Ectodermal cell (in vitro differentiated cells): ENCODE data around the gene AQP12A.
"Not testable (repeated sequence)": the region's sequence is repeated elsewhere in the genome, so short reads cannot be mapped to it uniquely, and the experiment has no call there.

Source experiments
- H3K27ac ChIP-seq: 2 replicates; pipeline ENCODE4 v1.7.0; 2013; ENCODE audit warnings: mild to moderate bottlenecking, low read depth, low read length; ENCODE audit not compliant: insufficient read depth, poor library complexity, severe bottlenecking
- H3K27me3 ChIP-seq: 2 replicates; pipeline ENCODE4 v1.7.0; 2013; ENCODE audit warnings: mild to moderate bottlenecking, low read length; ENCODE audit not compliant: insufficient read depth, control insufficient read depth, poor library complexity, severe bottlenecking
- H3K36me3 ChIP-seq: one replicate; pipeline ENCODE4 v1.7.0; 2013; ENCODE audit warnings: low read length; ENCODE audit not compliant: control insufficient read depth, insufficient read depth
- H3K4me1 ChIP-seq: one replicate; pipeline ENCODE4 v1.7.0; 2013; ENCODE audit warnings: low read length; ENCODE audit not compliant: control insufficient read depth, insufficient read depth
- H3K4me3 ChIP-seq: 2 replicates; pipeline ENCODE4 v1.7.0; 2013; ENCODE audit warnings: low read depth, low read length, control low read depth; ENCODE audit not compliant: insufficient read depth
- H3K9me3 ChIP-seq: 2 replicates; pipeline ENCODE4 v1.7.0; 2013; ENCODE audit warnings: mild to moderate bottlenecking, low read length, moderate library complexity; ENCODE audit not compliant: control insufficient read depth
- WGBS, 2 experiments: methylation state at CpG; one replicate each; pipeline ENCODE4 v1.1.7; 2013; ENCODE audit warnings: missing lambda C conversion rate in 2 of 2; 5-methylcytosine and 5-hydroxymethylcytosine counted together

The AQP12A gene

GRCh38 chr2:240698852-240699561 is 7.3 kb downstream of the AQP12A start:
- H3K4me1 ChIP-seq, H3K4me3 ChIP-seq, H3K9me3 ChIP-seq, H3K27ac ChIP-seq, H3K36me3 ChIP-seq, H3K27me3 ChIP-seq: not testable (repeated sequence)
- WGBS, 2 experiments = 62 to 73% methylated on average over 3 to 4 of the region's 33 CpGs

GRCh38 chr2:240699835-240700234 is 8.2 kb downstream of the AQP12A start:
- H3K4me1 ChIP-seq, H3K9me3 ChIP-seq, H3K27me3 ChIP-seq, H3K36me3 ChIP-seq, H3K27ac ChIP-seq, H3K4me3 ChIP-seq: not testable (repeated sequence)
- 74 to 77% methylated on average over 8 of the region's 8 CpGs for WGBS, 2 experiments

- WGBS, 2 experiments = 89 to 90% methylated on average over 17 to 18 of the region's 21 CpGs
- not testable (repeated sequence) for H3K9me3 ChIP-seq, H3K27ac ChIP-seq, H3K4me3 ChIP-seq, H3K27me3 ChIP-seq, H3K36me3 ChIP-seq, H3K4me1 ChIP-seq
These were observed 8.9 kb downstream of the AQP12A start for GRCh38 chr2:240700616-240701015.

- no peaks in the 10 kb centered on the region for H3K27me3 ChIP-seq
- no peaks in the 10 kb centered on the region for H3K36me3 ChIP-seq
- no peaks in the 10 kb centered on the region for H3K9me3 ChIP-seq
- H3K4me3 ChIP-seq = no peak overlapping the region
- 95 to 96% methylated on average over 67 of the region's 67 CpGs for WGBS, 2 experiments
- H3K4me1 ChIP-seq = no peaks in the 10 kb centered on the region
- no peak overlapping the region for H3K27ac ChIP-seq
These were observed 9.5 kb downstream of the AQP12A start for GRCh38 chr2:240701091-240701735.

- Histone ChIP-seq H3K4me3 (no peak overlapping the region), H3K27ac (no peak overlapping the region), H3K27me3 (no peaks in the 10 kb centered on the region), H3K36me3 (no peaks in the 10 kb centered on the region), H3K9me3 (no peaks in the 10 kb centered on the region), H3K4me1 (no peaks in the 10 kb centered on the region)
- WGBS, 2 experiments = 92 to 95% methylated on average over 30 of the region's 30 CpGs
These were observed 10.3 kb downstream of the AQP12A start for GRCh38 chr2:240701736-240702639.

GRCh38 chr2:240702640-240703011 is 11.0 kb downstream of the AQP12A start:
- no peak overlapping the region for H3K4me3 ChIP-seq
- no peaks in the 10 kb centered on the region for H3K27me3 ChIP-seq
- H3K4me1 ChIP-seq = no peaks in the 10 kb centered on the region
- no peaks in the 10 kb centered on the region for H3K9me3 ChIP-seq
- H3K36me3 ChIP-seq = no peaks in the 10 kb centered on the region
- 89 to 90% methylated on average over 9 of the region's 9 CpGs for WGBS, 2 experiments
- H3K27ac ChIP-seq = no peak overlapping the region

GRCh38 chr2:240703417-240704341 is 12.0 kb downstream of the AQP12A start:
- H3K4me1 ChIP-seq = no peaks in the 10 kb centered on the region
- H3K27me3 ChIP-seq = no peaks in the 10 kb centered on the region
- H3K36me3 ChIP-seq = no peaks in the 10 kb centered on the region
- H3K4me3 ChIP-seq = no peak overlapping the region
- WGBS, 2 experiments = 89% methylated on average over 18 of the region's 18 CpGs
- no peaks in the 10 kb centered on the region for H3K9me3 ChIP-seq
- H3K27ac ChIP-seq = no peak overlapping the region

- Histone ChIP-seq H3K4me3 (no peak overlapping the region), H3K4me1 (no peaks in the 10 kb centered on the region), H3K27me3 (no peaks in the 10 kb centered on the region), H3K36me3 (no peaks in the 10 kb centered on the region), H3K27ac (no peak overlapping the region), H3K9me3 (no peaks in the 10 kb centered on the region)
- WGBS, 2 experiments = 84 to 85% methylated on average over 19 of the region's 19 CpGs
These were observed 13.0 kb downstream of the AQP12A start for GRCh38 chr2:240704651-240705050.

GRCh38 chr2:240705204-240705791 is 13.6 kb downstream of the AQP12A start:
- H3K36me3 ChIP-seq = no peaks in the 10 kb centered on the region
- H3K27me3 ChIP-seq = no peaks in the 10 kb centered on the region
- no peaks in the 10 kb centered on the region for H3K4me1 ChIP-seq
- no peaks in the 10 kb centered on the region for H3K9me3 ChIP-seq
- WGBS, 2 experiments = 94 to 95% methylated on average over 12 of the region's 12 CpGs
- H3K4me3 ChIP-seq = no peak overlapping the region
- H3K27ac ChIP-seq = no peak overlapping the region
